Neural progenitor cell (in vitro differentiated cells): ENCODE measurements around the gene KCNIP1. TPM values are rescaled to one million over a fixed set of nuclear protein-coding genes. Genes with fewer than 3 reads are reported as not detected.
A peak's percentile ranks its signal among the peaks of the same experiment; 100 is the strongest.

Source experiments
- DNase-seq: peaks from one replicate; pipeline ENCODE4 v3.0.0-alpha.2; 2016; ENCODE audit warnings: low spot score
- H2AFZ ChIP-seq: fragments of 200-600 bp; sonication (generic); replicated peaks from 2 replicates; pipeline ENCODE4 v1.6.1; 2016; ENCODE audit warnings: antibody characterized with exemption
- H3F3A ChIP-seq: fragments of 200-600 bp; sonication (generic); 2 replicates; pipeline ENCODE4 v1.6.1; 2016; ENCODE audit warnings: antibody characterized with exemption, low read depth
- H3K27ac ChIP-seq: fragments of 200-600 bp; sonication (generic); 2 replicates; pipeline ENCODE4 v1.5.1; 2016; ENCODE audit warnings: mild to moderate bottlenecking
- H3K27me3 ChIP-seq: fragments of 200-600 bp; sonication (generic); 2 replicates; pipeline ENCODE4 v1.6.1; 2016; ENCODE audit warnings: mild to moderate bottlenecking, moderate library complexity
- H3K36me3 ChIP-seq: fragments of 200-600 bp; sonication (generic); 2 replicates; pipeline ENCODE4 v1.5.1; 2016
- H3K4me1 ChIP-seq: fragments of 200-600 bp; sonication (generic); 2 replicates; pipeline ENCODE4 v1.6.1; 2016; ENCODE audit warnings: mixed run types
- H3K4me2 ChIP-seq: fragments of 200-600 bp; sonication (generic); 2 replicates; pipeline ENCODE4 v1.6.1; 2016
- H3K4me3 ChIP-seq: fragments of 200-600 bp; sonication (generic); 2 replicates; pipeline ENCODE4 v1.5.1; 2016
- H3K79me2 ChIP-seq: fragments of 200-600 bp; sonication (generic); 2 replicates; pipeline ENCODE4 v1.6.1; 2016; ENCODE audit warnings: low read depth
- H3K9ac ChIP-seq: fragments of 200-600 bp; sonication (generic); 2 replicates; pipeline ENCODE4 v1.6.1; 2016
- H3K9me3 ChIP-seq: fragments of 200-600 bp; sonication (generic); 2 replicates; pipeline ENCODE4 v1.5.1; 2016; ENCODE audit warnings: low read depth
- H4K20me1 ChIP-seq: fragments of 200-600 bp; sonication (generic); 2 replicates; pipeline ENCODE4 v1.6.1; 2016; ENCODE audit warnings: low read depth
- H3K27ac Mint-ChIP-seq: 3 replicates; pipeline ENCODE4 v1.8.0; 2021; ENCODE audit warnings: mixed read lengths
- H3K27me3 Mint-ChIP-seq: 2 replicates; pipeline ENCODE4 v1.8.0; 2022; ENCODE audit warnings: low read depth, mild to moderate bottlenecking, inconsistent platforms, moderate library complexity, mixed read lengths; ENCODE audit not compliant: insufficient read depth
- H3K36me3 Mint-ChIP-seq: 3 replicates; pipeline ENCODE4 v1.8.0; 2021; ENCODE audit warnings: mixed read lengths
- H3K4me1 Mint-ChIP-seq: 3 replicates; pipeline ENCODE4 v1.8.0; 2021; ENCODE audit warnings: mixed read lengths
- H3K4me3 Mint-ChIP-seq: 3 replicates; pipeline ENCODE4 v1.8.0; 2021; ENCODE audit warnings: mild to moderate bottlenecking, moderate library complexity, mixed read lengths
- H3K9me3 Mint-ChIP-seq: 3 replicates; pipeline ENCODE4 v1.8.0; 2020; ENCODE audit warnings: mixed read lengths
- CTCF ChIP-seq: fragments of 200-600 bp; sonication (generic); IDR thresholded peaks from 2 replicates; pipeline ENCODE4 v1.5.1; 2017; ENCODE audit warnings: antibody characterized with exemption, mild to moderate bottlenecking
- EZH2 ChIP-seq: fragments of 200-600 bp; sonication (generic); IDR thresholded peaks from 2 replicates; pipeline ENCODE4 v1.6.1; 2017; ENCODE audit warnings: antibody characterized with exemption, mild to moderate bottlenecking, moderate library complexity
- EZH2phosphoT487 ChIP-seq: fragments of 200-600 bp; sonication (generic); IDR thresholded peaks from 2 replicates; pipeline ENCODE4 v1.6.1; 2017; ENCODE audit warnings: antibody characterized with exemption
- total RNA-seq: library from RNA; depleted of rRNA; stranded (reverse); fragments of >200 nt; gene quantifications from 2 replicates; pipeline ENCODE4 v1.2.3, GENCODE V29; 2015; ENCODE audit warnings: low replicate concordance

The KCNIP1 gene
- total RNA-seq, 1 donor from 2014 or later = 2.8 TPM

GRCh38 chr5:170627271-170627670, 123.5 kb downstream of the KCNIP1 start:
- Mint-ChIP-seq H3K4me1 (peaks cover 37% of the 10 kb centered on the region), H3K4me3 (no peak overlapping the region), H3K27me3 (peaks cover 11% of the 10 kb centered on the region), H3K9me3 (no peaks in the 10 kb centered on the region), H3K27ac (peak overlapping the region; percentile 29), H3K36me3 (no peaks in the 10 kb centered on the region)
- Histone ChIP-seq H3F3A (peaks cover 5% of the 10 kb centered on the region), H3K4me1 (peaks cover 22% of the 10 kb centered on the region), H3K27ac (no peak overlapping the region), H3K79me2 (no peaks in the 10 kb centered on the region), H3K4me2 (no peak overlapping the region), H4K20me1 (no peaks in the 10 kb centered on the region), H3K9me3 (no peaks in the 10 kb centered on the region), H3K36me3 (no peaks in the 10 kb centered on the region), H2AFZ (no peak overlapping the region), H3K4me3 (no peak overlapping the region), H3K9ac (no peak overlapping the region), H3K27me3 (no peaks in the 10 kb centered on the region)
- no peak for TF ChIP-seq EZH2
- DNase-seq = no peak

GRCh38 chr5:170628028-170628427, 124.2 kb downstream of the KCNIP1 start:
- Histone ChIP-seq H3F3A (peaks cover 8% of the 10 kb centered on the region), H3K36me3 (no peaks in the 10 kb centered on the region), H2AFZ (no peak overlapping the region), H3K79me2 (no peaks in the 10 kb centered on the region), H3K27me3 (no peaks in the 10 kb centered on the region), H4K20me1 (no peaks in the 10 kb centered on the region), H3K4me2 (no peak overlapping the region), H3K27ac (no peak overlapping the region), H3K4me3 (no peak overlapping the region), H3K4me1 (peaks cover 22% of the 10 kb centered on the region), H3K9me3 (no peaks in the 10 kb centered on the region), H3K9ac (no peak overlapping the region)
- peaks cover 43% of the 10 kb centered on the region for H3K4me1 Mint-ChIP-seq
- H3K27me3 Mint-ChIP-seq = peaks cover 12% of the 10 kb centered on the region
- peak overlapping the region; percentile 27 for H3K27ac Mint-ChIP-seq
- TF ChIP-seq EZH2 (no peak), CTCF (no peak), EZH2phosphoT487 (no peak)
- no peaks in the 10 kb centered on the region for H3K9me3 Mint-ChIP-seq
- no peak overlapping the region for H3K4me3 Mint-ChIP-seq
- H3K36me3 Mint-ChIP-seq = no peaks in the 10 kb centered on the region
- DNase-seq = no peak

GRCh38 chr5:170628691-170629565, 125.1 kb downstream of the KCNIP1 start:
- H4K20me1 ChIP-seq = peaks cover 2% of the 10 kb centered on the region
- no peaks in the 10 kb centered on the region for H3K9me3 Mint-ChIP-seq
- no peak overlapping the region for H3K4me2 ChIP-seq
- no peaks in the 10 kb centered on the region for H3K27me3 ChIP-seq
- H3K9me3 ChIP-seq = no peaks in the 10 kb centered on the region
- H3K27ac ChIP-seq = no peak overlapping the region
- H3K4me3 Mint-ChIP-seq = no peak overlapping the region
- peak overlapping the region; percentile 27 for H3K27ac Mint-ChIP-seq
- no peak overlapping the region for H3K9ac ChIP-seq
- no peaks in the 10 kb centered on the region for H3K36me3 Mint-ChIP-seq
- H3K4me1 Mint-ChIP-seq = peaks cover 50% of the 10 kb centered on the region
- H3K4me3 ChIP-seq = no peak overlapping the region
- no peaks in the 10 kb centered on the region for H3K36me3 ChIP-seq
- TF ChIP-seq CTCF (no peak), EZH2 (no peak)
- H2AFZ ChIP-seq = no peak overlapping the region
- H3K4me1 ChIP-seq = peaks cover 24% of the 10 kb centered on the region
- H3F3A ChIP-seq = peaks cover 15% of the 10 kb centered on the region
- peaks cover 15% of the 10 kb centered on the region for H3K27me3 Mint-ChIP-seq
- DNase-seq = no peak
- no peaks in the 10 kb centered on the region for H3K79me2 ChIP-seq

GRCh38 chr5:170629566-170630175, 125.9 kb downstream of the KCNIP1 start:
- Histone ChIP-seq H3K36me3 (no peaks in the 10 kb centered on the region), H4K20me1 (peaks cover 10% of the 10 kb centered on the region), H3K4me2 (no peak overlapping the region), H3K4me3 (no peak overlapping the region), H2AFZ (no peak overlapping the region), H3K9me3 (no peaks in the 10 kb centered on the region), H3F3A (peaks cover 19% of the 10 kb centered on the region), H3K27ac (no peak overlapping the region), H3K79me2 (no peaks in the 10 kb centered on the region), H3K27me3 (no peaks in the 10 kb centered on the region), H3K4me1 (peaks cover 32% of the 10 kb centered on the region), H3K9ac (no peak overlapping the region)
- H3K27me3 Mint-ChIP-seq = peaks cover 9% of the 10 kb centered on the region
- peaks cover 57% of the 10 kb centered on the region for H3K4me1 Mint-ChIP-seq
- no peak overlapping the region for H3K27ac Mint-ChIP-seq
- H3K36me3 Mint-ChIP-seq = no peaks in the 10 kb centered on the region
- no peak for TF ChIP-seq EZH2
- no peak for TF ChIP-seq EZH2phosphoT487
- no peaks in the 10 kb centered on the region for H3K9me3 Mint-ChIP-seq
- no peak for DNase-seq
- no peak overlapping the region for H3K4me3 Mint-ChIP-seq
